Adrenal gland (tissue), 12 donors: Measurements from ENCODE around the gene PPP2R5B. TPM values are rescaled to one million over a fixed set of nuclear protein-coding genes. Genes with fewer than 3 reads are reported as not detected.

ENCODE experiments used
- DNase-seq, 7 donors: peaks; one replicate each; pipeline ENCODE4 v3.0.0-alpha.2; 2019 to 2020
- H3K27ac ChIP-seq, 5 donors: fragments of 200-600 bp; sonication (generic) in 4 of 5; 1 replicate in 3 of 5; 2 replicates in 2 of 5; pipeline versions ENCODE4 v1.5.1 to v1.8.0; 2016 to 2020; ENCODE audit warnings: mild to moderate bottlenecking in 1 of 5
- H3K27me3 ChIP-seq: fragments of 200-600 bp; 2 replicates; pipeline ENCODE4 v1.8.0; 2021
- H3K36me3 ChIP-seq, 2 donors: fragments of 200-600 bp; replicated peaks in 1 of 2; 1 replicate in 1 of 2; 2 replicates in 1 of 2; pipeline versions ENCODE4 v1.5.1 to v1.8.0; 2018 to 2022
- H3K4me1 ChIP-seq, 2 donors: fragments of 200-600 bp; replicated peaks in 1 of 2; 1 replicate in 1 of 2; 2 replicates in 1 of 2; pipeline versions ENCODE4 v1.5.1 to v1.8.0; 2018 to 2021
- H3K4me3 ChIP-seq, 4 donors: fragments of 200-600 bp; sonication (generic) in 3 of 4; one replicate each; pipeline ENCODE4 v1.5.1; 2016 to 2018
- H3K9me3 ChIP-seq, 3 donors: fragments of 200-600 bp; sonication (generic) in 1 of 3; replicated peaks in 1 of 3; 1 replicate in 2 of 3; 2 replicates in 1 of 3; pipeline versions ENCODE4 v1.5.1 to v1.8.0; 2016 to 2021
- POLR2A ChIP-seq, 2 donors: fragments of 450-650 bp; IDR thresholded peaks; one replicate each; pipeline ENCODE4 v1.6.1; 2017; ENCODE audit warnings: antibody characterized with exemption in 2 of 2, mild to moderate bottlenecking in 2 of 2, moderate library complexity in 1 of 2
- WGBS, 4 donors: extraction: QIAGEN DNeasy Blood & Tissue Kit in 2 of 4; methylation state at CpG; one replicate each; pipeline versions ENCODE4 v1.1.5 to v1.1.7; 2013 to 2017; 5-methylcytosine and 5-hydroxymethylcytosine counted together
- intact Hi-C, 2 donors: fragments of 100-400 bp; cut with DNase I; formaldehyde crosslinking; loops; one replicate each; pipeline versions ENCODE4 v1.14.1 to v1.15.0; 2022 to 2023
- polyA plus RNA-seq, 3 donors: library from polyadenylated mRNA; stranded (reverse); fragments of 200-250 nt in 2 of 3; fragments of 350-450 nt in 1 of 3; fragmentation: Illumina TruSeq in 1 of 3; extraction: RNeasy Lipid Tissue Mini Kit (QIAGEN cat#74804) in 1 of 3; gene quantifications; one replicate each; pipeline ENCODE4 v1.2.3, GENCODE V29; 2013 to 2014
- total RNA-seq, 9 donors: library from RNA; depleted of rRNA in 4 of 9; stranded (reverse); fragments of >200 nt in 4 of 9; fragments of 120-200 nt in 1 of 9; fragmentation: NEBNext Ultra II Directional in 1 of 9; extraction: Animal tissue kit (Norgen Biotek cat#: 25700) in 1 of 9; gene quantifications; one replicate each; pipeline versions ENCODE4 v1.1.0 to v1.2.4, GENCODE V29; 2013 to 2023
- TF ChIP-seq, protein P1 (sequence below), 6 experiments: fragments of 450-650 bp in 4 of 6; fragments of 200-600 bp in 2 of 6; sonication (generic) in 1 of 6; IDR thresholded peaks; 1 replicate in 5 of 6; 2 replicates in 1 of 6; pipeline versions ENCODE4 v1.5.1 to v1.8.0; 2016 to 2021; ENCODE audit warnings: antibody characterized with exemption in 6 of 6, mild to moderate bottlenecking in 2 of 6, moderate library complexity in 1 of 6
- donor health status: healthy with polysubstance abuse.
- donor health status: Bipolar disorder and iron deficiency.
- donor health status: DM: yes; HTN: yes; CAD: no.
- donor health status: DM: no; HTN: no; CAD: no.
- donor health status: DM: no; HTN: no; CAD: no.
- donor health status: DM: yes; HTN: yes; CAD: no.

The PPP2R5B gene
- total and polyA plus RNA-seq, 12 donors: 7.8 to 51.3 (median 21.2) TPM

DNA sequence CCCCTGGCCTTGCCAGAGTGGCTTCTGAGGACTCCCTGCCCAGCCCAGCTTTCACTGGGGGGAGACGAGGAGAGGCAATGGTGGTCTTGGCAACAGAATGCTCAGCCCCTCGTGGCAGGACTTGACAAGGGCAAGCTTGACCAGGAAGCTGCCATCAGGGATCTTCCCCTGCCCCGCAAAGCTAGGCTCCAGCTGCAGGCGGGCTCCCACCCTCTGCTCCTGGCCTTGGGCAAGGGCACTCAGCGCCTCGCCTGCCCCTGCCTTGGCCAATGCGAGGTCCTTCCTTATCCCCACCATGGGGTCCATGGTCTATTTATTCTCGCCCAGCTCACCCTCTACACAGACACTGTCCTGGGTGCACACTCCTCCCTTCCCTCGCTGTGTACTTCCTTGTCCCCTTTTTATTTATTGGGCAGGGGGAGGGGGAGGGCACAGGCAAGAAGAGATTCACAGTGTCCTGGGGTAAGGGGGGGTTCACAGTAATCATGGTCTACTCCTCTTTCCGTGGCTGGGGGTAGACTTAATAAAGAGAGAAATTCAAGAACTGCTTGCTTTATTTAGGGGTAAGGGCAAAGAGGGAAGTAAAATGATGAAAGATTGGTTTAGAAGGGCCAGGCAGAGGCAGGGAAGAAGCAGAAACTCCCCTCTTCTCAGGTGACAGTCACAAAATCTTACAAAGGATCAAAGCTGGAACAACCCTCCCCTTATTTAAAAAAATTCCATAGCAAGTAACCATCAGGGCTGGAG, 9.6 kb downstream of the PPP2R5B start:
- DNase-seq: no peak
- intact Hi-C loops: loop anchor here in 1 of 2 donors (10.0 kb wide), 1 partner anchor 61 kb away; the partner anchor contains the start of gene BATF2
- no peaks in the 10 kb centered on the region for H3K27me3 ChIP-seq
- WGBS, 4 donors: 86 to 94% (median 89%) methylated on average over 4 to 10 of the region's 10 CpGs
- TF ChIP-seq, protein P1, sequence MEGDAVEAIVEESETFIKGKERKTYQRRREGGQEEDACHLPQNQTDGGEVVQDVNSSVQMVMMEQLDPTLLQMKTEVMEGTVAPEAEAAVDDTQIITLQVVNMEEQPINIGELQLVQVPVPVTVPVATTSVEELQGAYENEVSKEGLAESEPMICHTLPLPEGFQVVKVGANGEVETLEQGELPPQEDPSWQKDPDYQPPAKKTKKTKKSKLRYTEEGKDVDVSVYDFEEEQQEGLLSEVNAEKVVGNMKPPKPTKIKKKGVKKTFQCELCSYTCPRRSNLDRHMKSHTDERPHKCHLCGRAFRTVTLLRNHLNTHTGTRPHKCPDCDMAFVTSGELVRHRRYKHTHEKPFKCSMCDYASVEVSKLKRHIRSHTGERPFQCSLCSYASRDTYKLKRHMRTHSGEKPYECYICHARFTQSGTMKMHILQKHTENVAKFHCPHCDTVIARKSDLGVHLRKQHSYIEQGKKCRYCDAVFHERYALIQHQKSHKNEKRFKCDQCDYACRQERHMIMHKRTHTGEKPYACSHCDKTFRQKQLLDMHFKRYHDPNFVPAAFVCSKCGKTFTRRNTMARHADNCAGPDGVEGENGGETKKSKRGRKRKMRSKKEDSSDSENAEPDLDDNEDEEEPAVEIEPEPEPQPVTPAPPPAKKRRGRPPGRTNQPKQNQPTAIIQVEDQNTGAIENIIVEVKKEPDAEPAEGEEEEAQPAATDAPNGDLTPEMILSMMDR (IDR thresholded peaks at IDR 0.05): no peak
- TF ChIP-seq POLR2A (IDR thresholded peaks at IDR 0.05): no peak
- H3K4me3 ChIP-seq: no peak overlapping the region
- peaks cover 0 to 50% of the 10 kb centered on the region in 2 donors for H3K36me3 ChIP-seq
- no peaks in the 10 kb centered on the region for H3K9me3 ChIP-seq
- no peaks in the 10 kb centered on the region for H3K4me1 ChIP-seq
- no peak overlapping the region for H3K27ac ChIP-seq

DNA sequence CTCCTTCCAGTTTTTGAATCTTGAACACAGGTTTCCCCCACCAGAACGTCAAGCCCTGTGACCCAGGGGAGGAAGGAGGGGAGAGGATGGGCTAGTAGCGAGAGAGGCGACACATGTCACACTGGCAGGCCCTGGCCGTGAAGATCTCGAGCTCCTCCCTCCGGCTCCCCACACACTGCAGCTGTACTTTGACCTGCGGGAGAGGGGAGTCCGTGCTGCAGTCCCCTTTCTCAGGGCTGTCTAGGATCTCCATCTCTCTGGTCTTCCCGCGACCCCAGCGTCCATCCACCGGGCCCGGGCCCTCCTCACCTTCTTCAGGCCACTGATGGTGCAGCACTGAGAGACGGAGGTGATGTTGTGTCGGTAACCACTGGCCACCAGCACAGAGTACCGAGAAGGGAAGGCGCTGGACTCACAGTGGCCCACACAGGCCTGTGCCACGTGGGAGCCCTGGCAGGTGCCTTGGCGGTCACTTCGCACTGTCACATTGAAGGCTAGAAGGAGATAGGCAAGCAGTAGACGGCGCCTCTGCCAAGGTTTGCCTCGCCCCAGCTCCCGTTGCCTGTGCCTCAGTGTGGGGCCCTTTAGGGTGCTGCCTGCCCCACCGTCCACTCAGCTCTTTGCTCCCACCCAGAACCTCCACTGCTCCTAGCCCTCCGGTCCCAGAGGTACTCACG, 10.3 kb downstream of the PPP2R5B start:
- TF ChIP-seq, protein P1 (IDR thresholded peaks at IDR 0.05): no peak
- TF ChIP-seq POLR2A (IDR thresholded peaks at IDR 0.05): no peak
- DNase-seq: no peak
- H3K27me3 ChIP-seq: no peaks in the 10 kb centered on the region

DNA sequence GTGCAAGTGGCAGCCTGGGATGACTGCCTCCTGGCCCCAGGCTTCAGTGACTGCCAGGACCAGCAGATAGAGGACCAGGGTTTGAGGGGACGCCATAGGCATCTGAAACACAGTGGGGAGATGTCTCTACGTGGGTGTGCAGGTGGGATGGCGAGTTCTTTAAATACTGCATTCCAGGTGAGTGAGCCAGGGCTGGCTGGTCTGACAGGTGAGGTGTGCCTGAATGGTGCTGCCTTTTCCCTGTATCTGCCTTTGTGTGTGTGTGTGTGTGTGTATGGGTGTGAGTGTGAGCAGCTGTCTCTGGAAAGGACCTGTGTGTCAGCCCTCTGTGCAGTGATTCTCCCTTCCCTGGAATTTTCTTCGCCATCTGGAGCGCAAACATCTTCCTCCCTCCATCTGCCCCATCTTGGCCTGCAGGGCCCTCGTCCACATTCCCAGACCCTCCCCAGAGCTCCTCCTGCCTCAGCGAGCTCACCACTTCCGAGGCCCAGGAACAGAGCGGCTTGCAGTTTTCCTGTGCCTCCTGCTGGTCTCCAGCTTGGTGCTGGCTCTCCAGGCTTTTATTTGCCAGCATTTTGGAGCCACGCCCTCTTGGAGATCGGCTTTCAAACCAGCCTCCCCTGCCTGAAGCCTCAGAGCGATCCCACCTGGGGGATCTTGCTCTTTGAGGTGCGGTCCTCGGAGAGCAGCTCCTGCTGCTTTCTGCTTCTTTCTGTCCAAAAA, 11.0 kb downstream of the PPP2R5B start, which contains the start of gene GPHA2:
Gene GPHA2 (minus strand): TSS at position 535 of the 723 bp plus-strand sequence. CDS start 433 bp downstream, at position 102.
- H3K4me3 ChIP-seq: no peak within 1 kb of the TSS
- H3K27me3 ChIP-seq: no peaks in the 10 kb centered on the region
- H3K27ac ChIP-seq: no peak within 1 kb of the TSS
- no peaks in the 10 kb centered on the region for H3K9me3 ChIP-seq
- TF ChIP-seq, protein P1 (IDR thresholded peaks at IDR 0.05): no peak
- no peak for TF ChIP-seq POLR2A (IDR thresholded peaks at IDR 0.05)
- DNase-seq: no peak
- intact Hi-C loops: loop anchor here in 1 of 2 donors (10.0 kb wide), 1 partner anchor 59 kb away; the partner anchor contains the start of gene BATF2
- 67 to 81% (median 78%) methylated on average over 12 to 14 of the region's 14 CpGs for WGBS, 4 donors
- H3K4me1 ChIP-seq: no peaks in the 10 kb centered on the region
- peaks cover 0 to 36% of the 10 kb centered on the region in 2 donors for H3K36me3 ChIP-seq

More for the DNA sequence above, 10.3 kb downstream of the PPP2R5B start:
- no peak overlapping the region for H3K27ac ChIP-seq
- H3K4me1 ChIP-seq: no peaks in the 10 kb centered on the region
- H3K36me3 ChIP-seq: peaks cover 0 to 43% of the 10 kb centered on the region in 2 donors
- WGBS, 4 donors: 82 to 86% (median 86%) methylated on average over 12 to 27 of the region's 27 CpGs
- H3K4me3 ChIP-seq: no peak overlapping the region
- H3K9me3 ChIP-seq: no peaks in the 10 kb centered on the region
- intact Hi-C loops: loop anchor here in 1 of 2 donors (10.0 kb wide), 1 partner anchor 60 kb away; the partner anchor contains the start of gene BATF2
